ENCODE measurements around the gene IMPDH1.

The IMPDH1 gene

DNA sequence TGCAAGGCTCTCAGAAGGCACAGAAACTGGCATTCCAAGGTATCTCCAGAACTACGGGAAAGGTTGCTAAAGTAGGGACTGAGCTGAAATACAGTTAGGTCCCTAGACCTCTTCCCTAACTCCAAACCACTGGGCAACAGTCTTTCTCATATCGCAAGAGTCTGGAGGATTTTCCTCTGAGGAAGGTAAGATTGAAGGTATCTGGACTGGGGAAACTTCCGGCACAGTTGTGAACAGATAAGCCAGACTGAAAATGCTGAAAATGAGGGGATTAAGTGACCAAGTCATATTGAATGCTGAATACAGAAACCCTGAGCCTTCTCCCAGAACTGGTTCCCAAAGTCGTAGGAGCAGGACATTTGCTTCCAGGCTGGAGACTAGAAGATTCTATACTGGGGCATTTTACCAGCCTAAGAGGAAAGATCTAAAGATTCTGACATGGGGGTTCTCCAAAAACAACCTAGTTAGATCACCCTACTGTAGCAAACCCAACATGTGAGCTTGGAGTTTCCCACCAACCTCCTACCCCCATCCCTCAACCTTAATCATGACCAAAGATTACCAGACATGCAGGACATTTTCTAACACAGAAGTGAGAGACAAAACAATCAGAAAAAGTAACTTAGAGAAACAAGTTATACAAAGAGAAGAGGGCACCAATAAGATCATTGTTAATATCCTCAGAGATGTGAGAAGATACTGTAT, 45.5 kb downstream of the IMPDH1 start:
- DNase-seq = no peak

GRCh38 chr7:128363261-128363721, 46.5 kb downstream of the IMPDH1 start:
- no peak overlapping the region for H3K4me3 Mint-ChIP-seq
- ATAC-seq (no peak), DNase-seq (no peak)
- peaks cover 90% of the 10 kb centered on the region for H3K27me3 Mint-ChIP-seq
- H3K9me3 Mint-ChIP-seq = no peaks in the 10 kb centered on the region
- no peak overlapping the region for H3K27ac Mint-ChIP-seq
- H3K4me1 Mint-ChIP-seq = peaks cover 25% of the 10 kb centered on the region

More for the DNA sequence above, 45.5 kb downstream of the IMPDH1 start:
- Mint-ChIP-seq H3K9me3 (no peaks in the 10 kb centered on the region), H3K4me3 (no peak overlapping the region), H3K27me3 (peaks cover 80% of the 10 kb centered on the region), H3K27ac (no peak overlapping the region), H3K4me1 (peaks cover 25% of the 10 kb centered on the region)
- no peak for ATAC-seq

- Mint-ChIP-seq H3K4me3 (peak overlapping the region in 1 of 2 donors; percentile 7), H3K9me3 (no peaks in the 10 kb centered on the region), H3K27ac (no peak overlapping the region), H3K27me3 (peaks cover 96% of the 10 kb centered on the region), H3K4me1 (peaks cover 25% of the 10 kb centered on the region)
- DNase-seq (no peak), ATAC-seq (peak; percentile 76)
These were observed 47.1 kb downstream of the IMPDH1 start for GRCh38 chr7:128362670-128363069.

GRCh38 chr7:128361411-128362379, 48.1 kb downstream of the IMPDH1 start, which contains the start of gene PRRT4:
Gene PRRT4 (minus strand): TSS chr7:128361690.
- peak within 1 kb of the TSS; percentile 77 to 87 for H3K27ac Mint-ChIP-seq
- DNase-seq = no peak
- H3K4me1 Mint-ChIP-seq = peaks cover 25% of the 10 kb centered on the region
- H3K4me3 Mint-ChIP-seq = peak within 1 kb of the TSS; percentile 80 to 94
- ATAC-seq = peak; percentile 71
- peaks cover 95% of the 10 kb centered on the region for H3K27me3 Mint-ChIP-seq
- H3K9me3 Mint-ChIP-seq = no peaks in the 10 kb centered on the region

GRCh38 chr7:128360359-128360678, 49.5 kb downstream of the IMPDH1 start:
- Mint-ChIP-seq H3K27me3 (peaks cover 81% of the 10 kb centered on the region), H3K4me1 (peaks cover 25% of the 10 kb centered on the region), H3K4me3 (no peak overlapping the region), H3K27ac (no peak overlapping the region), H3K9me3 (no peaks in the 10 kb centered on the region)
- ATAC-seq (no peak), DNase-seq (no peak)

DNA sequence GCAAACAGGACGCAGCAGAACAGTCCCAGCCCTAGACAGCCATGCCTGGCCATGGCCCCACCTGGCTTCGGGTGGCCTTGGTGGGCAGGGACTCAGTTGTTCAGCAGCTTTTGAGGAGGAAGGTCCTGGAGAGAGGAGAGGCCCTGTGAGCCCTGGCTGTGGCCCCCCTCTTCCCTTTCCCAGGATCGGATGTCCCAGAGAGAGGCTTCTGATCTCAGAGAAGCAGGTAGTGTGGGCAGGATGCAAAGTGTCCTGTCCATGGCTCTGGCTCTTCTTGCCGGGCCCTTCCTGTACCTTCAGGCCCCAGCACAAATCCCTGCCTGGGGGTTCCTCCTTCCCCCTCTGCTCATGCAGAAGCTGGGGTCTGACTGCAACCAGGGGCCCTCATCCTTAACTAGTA, 49.8 kb downstream of the IMPDH1 start:
- H3K4me1 Mint-ChIP-seq = peaks cover 25% of the 10 kb centered on the region
- H3K27me3 Mint-ChIP-seq = peaks cover 77% of the 10 kb centered on the region
- H3K27ac Mint-ChIP-seq = no peak overlapping the region
- H3K9me3 Mint-ChIP-seq = no peaks in the 10 kb centered on the region
- DNase-seq (no peak), ATAC-seq (no peak)
- H3K4me3 Mint-ChIP-seq = no peak overlapping the region

DNA sequence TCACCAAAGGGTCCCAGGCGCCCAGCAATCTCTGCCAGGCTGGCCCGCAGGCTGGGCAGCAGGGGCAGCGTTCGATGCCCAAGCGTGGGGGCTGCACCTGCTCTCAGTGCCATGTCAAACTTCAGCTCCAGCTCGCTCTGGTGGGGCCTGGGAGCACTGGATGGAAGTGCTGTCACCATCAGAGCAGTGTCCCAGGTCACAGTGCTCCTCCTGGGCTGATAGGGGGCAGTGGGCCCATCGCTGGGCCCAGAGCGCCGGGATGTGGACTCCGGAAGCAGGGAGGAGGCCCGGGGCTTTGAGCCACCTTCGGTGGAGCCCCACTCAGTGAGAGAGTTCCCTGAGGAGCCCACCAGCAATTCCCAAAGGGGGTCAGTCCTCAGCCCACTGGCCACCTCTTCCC, 50.4 kb downstream of the IMPDH1 start:
- ATAC-seq (no peak), DNase-seq (no peak)
- Mint-ChIP-seq H3K27ac (no peak overlapping the region), H3K27me3 (peaks cover 74% of the 10 kb centered on the region), H3K4me3 (no peak overlapping the region), H3K4me1 (peaks cover 25% of the 10 kb centered on the region), H3K9me3 (no peaks in the 10 kb centered on the region)

DNA sequence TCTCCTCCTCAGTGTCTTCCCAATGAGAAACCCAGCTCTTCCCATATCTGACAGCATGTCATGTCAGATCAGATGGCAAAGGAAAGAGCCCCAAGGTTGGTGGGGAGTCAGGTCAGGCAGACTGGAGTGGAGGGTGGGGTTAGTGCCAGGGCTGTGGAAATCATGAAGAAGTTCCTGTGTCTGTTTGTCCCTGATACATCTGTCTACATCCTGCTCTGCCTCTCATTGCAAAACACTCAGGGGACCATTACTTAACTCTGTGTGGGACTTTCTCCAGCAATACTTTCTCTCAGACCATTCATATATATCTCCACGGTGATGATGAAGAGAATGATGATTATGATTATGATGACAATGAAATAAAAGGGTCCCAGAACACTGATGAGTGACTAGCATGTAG, 51.5 kb downstream of the IMPDH1 start:
- Mint-ChIP-seq H3K27me3 (peaks cover 74% of the 10 kb centered on the region), H3K27ac (no peak overlapping the region), H3K9me3 (no peaks in the 10 kb centered on the region), H3K4me1 (peaks cover 25% of the 10 kb centered on the region), H3K4me3 (no peak overlapping the region)
- DNase-seq (no peak), ATAC-seq (no peak)

DNA sequence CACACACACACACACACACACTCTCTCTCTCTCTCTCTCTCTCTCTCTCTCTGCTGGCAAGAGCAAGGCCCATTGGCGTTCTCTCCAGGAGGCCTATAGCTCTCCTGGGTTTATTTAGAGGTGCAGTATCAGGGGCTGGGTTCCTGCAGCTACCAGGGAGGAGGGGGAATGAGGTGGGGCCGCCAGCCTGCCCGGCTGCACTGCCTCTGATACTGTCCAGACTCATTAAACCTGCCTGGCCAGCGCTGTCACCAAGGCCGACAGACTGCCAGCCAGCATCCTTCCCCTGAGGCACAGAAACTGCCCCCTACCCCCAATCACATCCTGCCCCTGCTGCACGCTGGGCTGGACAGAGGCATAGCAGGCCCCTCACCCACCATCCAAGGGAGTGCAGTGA, 52.6 kb downstream of the IMPDH1 start:
- Mint-ChIP-seq H3K27me3 (peaks cover 74% of the 10 kb centered on the region), H3K27ac (no peak overlapping the region), H3K4me1 (peaks cover 22% of the 10 kb centered on the region), H3K4me3 (no peak overlapping the region), H3K9me3 (no peaks in the 10 kb centered on the region)
- no peak for DNase-seq
- ATAC-seq = no peak

GRCh38 chr7:128356546-128357216, 53.1 kb downstream of the IMPDH1 start:
- ATAC-seq = no peak

GRCh38 chr7:128353610-128354009, 56.2 kb downstream of the IMPDH1 start:
- H3K27me3 Mint-ChIP-seq = peaks cover 63% of the 10 kb centered on the region
- H3K9me3 Mint-ChIP-seq = no peaks in the 10 kb centered on the region
- H3K27ac Mint-ChIP-seq = no peak overlapping the region
- ATAC-seq (no peak), DNase-seq (no peak)
- H3K4me1 Mint-ChIP-seq = peaks cover 5% of the 10 kb centered on the region
- peak overlapping the region in 1 of 2 donors; percentile 14 for H3K4me3 Mint-ChIP-seq

More at GRCh38 chr7:128356546-128357216, 53.1 kb downstream of the IMPDH1 start:
- DNase-seq = no peak
- Mint-ChIP-seq H3K9me3 (no peaks in the 10 kb centered on the region), H3K27me3 (peaks cover 69% of the 10 kb centered on the region), H3K4me1 (peaks cover 17% of the 10 kb centered on the region), H3K4me3 (no peak overlapping the region), H3K27ac (no peak overlapping the region)

DNA sequence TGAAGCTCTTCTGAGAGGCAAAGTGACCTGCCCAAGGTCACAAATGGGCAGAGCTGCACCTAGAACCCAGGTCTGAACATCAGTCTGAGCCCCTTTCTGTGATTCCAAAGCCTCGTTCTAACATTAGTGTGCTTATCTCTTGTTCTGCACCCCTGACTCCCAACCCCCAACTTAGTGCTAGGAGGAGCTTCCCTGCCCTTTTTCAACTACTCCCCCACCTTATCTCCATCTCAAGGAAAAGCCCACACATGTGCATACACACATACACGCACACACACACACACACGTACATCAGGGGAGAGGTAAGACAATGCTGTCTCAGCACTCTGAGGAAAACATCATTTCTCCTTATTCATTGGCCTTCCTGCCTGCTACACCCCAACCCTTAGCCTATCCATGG, 56.6 kb downstream of the IMPDH1 start:
- no peak overlapping the region for H3K27ac Mint-ChIP-seq
- peaks cover 5% of the 10 kb centered on the region for H3K4me1 Mint-ChIP-seq
- ATAC-seq (no peak), DNase-seq (no peak)
- peaks cover 62% of the 10 kb centered on the region for H3K27me3 Mint-ChIP-seq
- H3K9me3 Mint-ChIP-seq = no peaks in the 10 kb centered on the region
- peak overlapping the region; percentile 14 to 43 for H3K4me3 Mint-ChIP-seq

GRCh38 chr7:128352636-128353035, 57.1 kb downstream of the IMPDH1 start:
- no peak for ATAC-seq
- peak overlapping the region in 1 of 2 donors; percentile 51 for H3K27ac Mint-ChIP-seq
- DNase-seq = no peak
- H3K4me1 Mint-ChIP-seq = peaks cover 5% of the 10 kb centered on the region
- no peaks in the 10 kb centered on the region for H3K9me3 Mint-ChIP-seq
- H3K27me3 Mint-ChIP-seq = peaks cover 60% of the 10 kb centered on the region
- H3K4me3 Mint-ChIP-seq = peak overlapping the region; percentile 43 to 56

DNA sequence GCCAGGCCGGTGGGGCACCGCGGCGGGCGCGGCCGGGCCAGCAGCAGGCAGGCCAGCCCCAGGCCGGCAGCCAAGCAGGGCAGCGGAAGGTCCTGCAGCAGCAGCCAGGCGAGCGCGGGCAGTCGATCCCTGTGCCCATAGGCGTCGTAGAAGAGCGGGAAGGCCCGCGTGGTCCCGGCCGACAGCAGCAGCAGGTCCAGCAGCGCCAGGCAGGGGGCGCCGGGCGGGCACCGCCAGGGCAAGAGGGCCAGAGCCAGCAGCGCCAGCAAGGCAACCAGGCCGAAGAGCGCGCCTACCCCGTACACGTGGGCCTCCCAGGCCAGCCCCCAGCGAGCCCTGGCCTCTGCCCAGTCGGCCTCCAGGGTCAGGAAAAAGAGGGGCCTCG, 57.6 kb downstream of the IMPDH1 start:
- no peaks in the 10 kb centered on the region for H3K9me3 Mint-ChIP-seq
- peaks cover 59% of the 10 kb centered on the region for H3K27me3 Mint-ChIP-seq
- H3K27ac Mint-ChIP-seq = no peak overlapping the region
- H3K4me3 Mint-ChIP-seq = no peak overlapping the region
- peak in 1 of 2 donors; percentile 38 for DNase-seq
- peaks cover 5% of the 10 kb centered on the region for H3K4me1 Mint-ChIP-seq
- ATAC-seq = peak; percentile 31

DNA sequence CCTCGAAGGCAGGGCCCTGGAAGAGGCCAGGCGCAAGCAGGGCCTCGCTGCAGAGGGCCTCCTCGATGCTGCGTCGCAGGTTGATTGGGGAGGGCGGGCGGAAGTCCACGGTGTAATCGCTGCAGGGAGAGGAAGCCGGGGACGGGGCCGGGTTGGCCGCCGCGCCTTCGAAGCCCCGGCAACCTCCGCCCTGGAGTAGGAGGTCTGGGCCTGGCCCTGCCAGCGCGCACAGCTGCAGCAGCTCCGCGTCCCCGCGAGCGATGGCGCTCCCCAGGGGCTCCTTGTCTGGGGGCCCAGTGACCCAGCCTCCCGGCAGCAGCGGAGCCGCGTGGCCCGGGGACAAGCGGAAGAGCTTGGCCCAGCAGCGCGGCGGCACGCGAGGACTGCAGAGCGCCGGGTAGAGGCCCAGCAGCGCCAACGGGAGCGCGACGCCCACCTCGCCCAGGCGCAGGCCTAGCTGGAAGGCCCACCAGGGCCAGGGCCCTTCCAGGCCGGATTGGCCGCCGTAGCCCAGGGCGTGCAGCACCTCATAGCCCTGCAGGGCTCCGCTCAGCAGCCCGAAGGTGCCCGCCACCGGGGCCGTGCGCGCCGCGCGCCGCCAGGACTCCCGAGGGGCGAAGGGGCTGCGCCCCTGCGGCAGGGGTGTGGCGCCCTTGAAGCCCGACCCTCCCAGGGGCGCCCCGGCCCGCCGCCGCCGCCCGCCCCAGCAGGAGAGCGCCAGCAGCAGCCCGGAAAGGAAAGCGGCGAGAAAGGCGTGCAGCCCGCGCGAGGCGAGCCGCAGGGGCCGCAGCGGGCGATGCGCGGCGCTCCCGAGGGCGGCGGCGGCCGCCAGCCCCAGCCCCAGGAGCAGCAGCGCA, 58.3 kb downstream of the IMPDH1 start:
- Mint-ChIP-seq H3K27ac (no peak overlapping the region), H3K4me3 (peak overlapping the region in 1 of 2 donors; percentile 22), H3K9me3 (no peaks in the 10 kb centered on the region), H3K27me3 (peaks cover 58% of the 10 kb centered on the region), H3K4me1 (peaks cover 5% of the 10 kb centered on the region)
- ATAC-seq = peak; percentile 51
- peak in 1 of 2 donors; percentile 26 for DNase-seq
